Renal cortex interstitium (tissue), 11 donors: ENCODE measurements around the gene PHYHIPL. TPM values are rescaled to one million over a fixed set of nuclear protein-coding genes. Genes with fewer than 3 reads are reported as not detected.
"Not testable (repeated sequence)": the region's sequence is repeated elsewhere in the genome, so short reads cannot be mapped to it uniquely, and the experiment has no call there.

Source experiments
- DNase-seq, 11 donors: peaks; one replicate each; pipeline ENCODE4 v3.0.0-alpha.2; 2013; ENCODE audit warnings: low read depth in 9 of 11, low spot score in 4 of 11; ENCODE audit errors: extremely low read depth in 1 of 11
- polyA plus RNA-seq, 3 donors: library from polyadenylated mRNA; unstranded; fragments of 120-200 nt; gene quantifications; one replicate each; pipeline ENCODE4 v1.2.1, GENCODE V29; 2013; ENCODE audit not compliant: insufficient read length in 3 of 3

PHYHIPL gene
- polyA plus RNA-seq, 3 donors = 14.3 to 19.0 (median 16.4) TPM

DNA sequence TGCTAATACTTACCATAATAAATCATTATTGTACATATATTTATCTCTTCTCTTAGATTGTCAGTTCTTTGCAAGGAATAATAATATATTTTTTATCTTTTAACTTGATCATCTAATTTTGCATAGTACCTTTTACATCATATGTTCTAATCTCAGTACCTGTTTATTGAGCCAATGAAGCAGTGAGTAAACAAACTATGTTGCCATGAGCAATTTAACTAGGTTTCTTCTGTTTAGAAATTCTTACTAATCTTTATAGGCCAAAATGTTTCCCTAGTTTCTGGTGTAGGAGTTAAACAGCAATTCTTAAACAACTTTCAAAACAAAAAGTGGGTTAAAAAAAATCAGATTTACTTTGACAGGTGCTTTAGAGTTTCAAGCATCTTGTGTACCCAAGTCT lies 61.3 kb downstream of the PHYHIPL start:
- DNase-seq = no peak

DNA sequence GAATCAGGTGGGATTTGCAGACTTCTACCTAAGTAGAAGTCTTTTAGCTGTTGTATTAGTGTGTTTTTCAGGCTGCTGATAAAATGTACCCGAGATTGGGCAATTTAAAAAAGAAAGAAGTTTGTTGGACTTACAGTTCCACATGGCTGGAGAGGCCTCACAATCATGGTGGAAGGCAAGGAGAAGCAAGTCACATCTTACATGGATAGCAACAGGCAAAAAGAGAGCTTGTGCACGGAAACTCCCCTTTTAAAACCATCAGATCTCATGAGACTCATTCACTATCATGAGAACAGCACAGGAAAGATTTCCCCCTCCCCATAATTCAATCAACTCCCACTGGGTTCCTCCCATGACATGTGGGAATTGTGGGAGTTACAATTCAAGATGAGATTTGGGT lies 62.7 kb downstream of the PHYHIPL start:
- not testable (repeated sequence) for DNase-seq

DNA sequence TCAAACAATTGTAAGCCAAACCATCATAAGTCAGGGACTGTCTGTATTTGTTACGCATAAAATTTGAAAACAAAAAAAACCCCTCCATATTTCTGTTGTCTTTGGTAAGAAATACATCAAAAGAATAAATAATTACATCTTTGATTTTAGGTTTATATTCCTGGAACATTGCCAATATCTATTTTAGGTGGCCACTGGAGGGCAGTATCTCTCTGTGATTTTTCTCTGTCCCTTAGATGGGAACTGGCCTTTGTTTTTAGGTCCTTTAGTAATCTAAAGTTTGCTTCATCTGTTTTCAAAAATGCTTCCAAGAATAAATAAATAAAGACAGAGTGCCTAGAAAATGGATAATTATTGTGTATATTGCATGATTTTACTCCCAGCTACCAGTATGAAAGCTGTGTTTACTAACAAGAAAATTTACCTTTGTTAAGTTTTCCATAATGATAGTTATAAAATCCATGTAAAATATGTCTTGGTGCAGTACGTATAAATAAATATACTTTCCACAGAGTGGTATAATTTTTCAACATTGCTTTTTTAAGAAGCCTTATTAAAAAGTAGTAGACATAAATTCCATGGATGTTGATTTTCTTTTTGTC lies 64.2 kb downstream of the PHYHIPL start:
- DNase-seq = peak in 9 of 11 donors; percentile 19 to 50 (median 30)

DNA sequence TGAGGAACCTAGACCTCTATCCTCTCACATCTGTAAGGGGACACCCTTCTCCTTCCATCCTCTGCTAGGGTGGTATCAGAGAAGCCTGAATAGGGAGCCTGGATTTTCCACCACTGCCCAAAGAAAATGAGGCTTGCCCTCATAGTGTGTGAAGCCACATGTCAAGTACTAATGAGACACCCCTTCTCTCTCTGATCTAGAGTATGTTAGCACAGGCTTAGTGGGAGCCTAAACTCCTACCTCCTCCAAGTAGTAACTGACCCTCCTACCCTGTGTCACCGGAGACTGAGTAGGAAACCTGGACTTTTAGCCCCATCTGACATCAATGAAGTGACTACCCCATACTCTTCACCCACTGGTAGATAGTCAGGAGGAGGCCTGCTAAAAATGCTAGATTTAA lies 65.6 kb downstream of the PHYHIPL start:
- DNase-seq = no peak

DNA sequence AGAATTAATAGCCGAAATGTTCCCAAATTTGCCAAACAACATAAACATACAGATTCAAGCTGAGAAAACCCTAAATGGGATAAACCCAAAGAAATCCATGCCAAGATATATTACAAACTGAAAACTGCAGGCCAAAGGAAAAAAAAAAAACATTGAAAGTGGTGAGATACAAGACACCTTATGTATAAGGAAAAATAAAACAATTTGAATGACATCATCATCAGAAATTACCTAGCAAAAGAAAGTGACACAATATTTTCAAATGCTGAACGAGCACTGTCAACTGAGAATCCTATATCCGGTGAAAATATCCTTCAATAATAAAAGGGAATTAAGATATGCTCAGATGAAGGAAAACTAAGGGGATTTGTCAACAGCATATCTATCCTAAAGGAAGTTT lies 66.5 kb downstream of the PHYHIPL start:
- DNase-seq = no peak

DNA sequence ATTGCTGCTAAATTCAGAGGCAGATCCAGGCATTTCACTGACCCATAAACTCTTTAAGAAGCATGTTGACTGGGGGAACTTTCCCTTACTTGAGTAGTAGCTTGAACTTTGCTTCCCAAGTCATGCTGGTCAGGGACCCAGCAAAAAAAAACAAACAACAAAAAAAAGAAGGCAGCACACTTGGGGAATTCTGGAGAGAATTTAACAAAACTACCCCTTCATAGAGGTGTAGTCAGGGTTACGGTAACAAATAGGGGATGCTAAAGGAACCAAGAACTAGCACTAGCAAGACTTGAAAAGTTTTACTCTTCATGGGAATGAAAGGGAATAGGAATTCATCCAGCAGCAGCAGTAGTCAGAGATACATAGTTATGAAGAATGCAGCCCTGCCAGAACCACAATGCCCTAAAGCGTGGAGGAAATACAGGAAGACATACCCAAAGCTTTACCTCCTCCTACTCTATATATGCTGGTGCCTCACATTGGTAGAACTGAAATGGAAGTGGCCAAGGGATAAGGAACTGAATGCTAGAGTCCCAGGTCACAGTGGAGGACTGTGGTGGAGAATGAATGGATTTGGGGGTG lies 67.3 kb downstream of the PHYHIPL start:
- DNase-seq = no peak

DNA sequence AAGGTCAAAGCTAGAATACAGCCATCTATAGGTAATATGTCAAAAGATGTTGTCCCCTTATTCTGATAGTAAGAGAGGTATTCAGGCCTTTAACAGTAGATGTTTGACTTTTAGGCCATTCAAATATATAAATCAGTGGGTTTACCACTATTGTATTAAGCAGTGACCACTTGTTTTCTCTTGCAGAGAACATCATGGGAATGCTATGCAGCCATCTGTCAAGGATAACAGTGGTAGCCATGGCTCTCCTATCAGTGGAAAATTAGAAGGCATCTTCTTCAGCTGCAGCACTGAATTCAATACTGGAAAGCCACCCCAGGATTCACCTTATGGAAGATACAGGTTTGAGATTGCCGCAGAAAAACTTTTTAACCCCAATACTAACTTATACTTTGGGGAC lies 68.4 kb downstream of the PHYHIPL start:
- no peak for DNase-seq

DNA sequence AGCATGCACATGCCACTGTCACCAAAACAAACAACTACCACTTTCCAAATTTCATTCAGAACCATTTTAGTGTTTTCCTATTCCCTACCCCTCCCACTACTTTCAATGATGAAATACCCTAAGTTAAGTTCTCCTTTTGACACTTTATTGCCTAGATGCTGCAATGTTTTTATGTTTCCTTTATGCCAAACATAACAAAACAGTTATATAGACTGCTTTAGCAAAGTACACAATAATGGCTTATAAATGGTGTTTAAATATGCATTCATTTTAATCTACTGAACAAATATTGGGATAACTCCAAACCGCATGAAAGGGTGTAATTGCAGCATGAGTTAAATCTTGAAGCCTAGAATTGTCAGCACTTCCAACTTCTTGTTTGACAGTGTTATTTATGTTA lies 69.2 kb downstream of the PHYHIPL start:
- no peak for DNase-seq

DNA sequence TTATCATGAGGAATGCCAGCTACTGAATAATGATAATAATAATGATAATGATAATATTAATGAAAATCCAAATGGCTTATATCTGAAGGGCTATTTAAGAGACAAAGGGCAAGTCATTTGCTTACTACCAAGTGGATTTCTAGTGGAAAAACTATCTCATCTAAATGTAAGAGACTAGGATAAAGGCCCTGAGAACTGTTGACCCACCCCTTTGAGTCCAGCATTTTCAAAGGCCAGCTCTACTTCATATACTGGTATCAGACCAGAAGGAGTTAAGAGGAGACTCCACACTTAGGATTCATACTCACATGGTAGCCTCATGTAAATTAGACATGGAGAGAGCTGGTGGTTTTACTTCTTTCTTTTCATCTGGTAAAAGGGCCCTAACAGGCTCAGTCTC lies 76.0 kb downstream of the PHYHIPL start:
- no peak for DNase-seq

DNA sequence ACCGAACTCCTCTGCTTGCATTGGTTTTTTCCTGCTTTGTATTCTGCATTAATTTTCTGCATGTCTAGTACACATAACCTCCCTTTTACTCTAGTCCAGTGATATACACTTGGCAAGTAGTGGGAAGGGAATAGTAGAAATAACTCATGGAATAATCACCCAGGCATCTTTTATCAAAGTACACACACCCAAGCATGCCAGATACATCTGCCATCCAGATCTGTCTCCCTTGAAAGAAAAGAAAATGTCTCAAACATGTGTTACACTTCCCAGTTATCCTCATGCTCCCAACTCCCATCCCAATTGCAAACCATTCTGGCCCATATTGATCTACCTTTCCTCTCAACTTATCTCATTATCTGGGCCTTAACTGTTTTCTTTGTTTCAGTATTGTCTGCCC lies 79.0 kb downstream of the PHYHIPL start:
- DNase-seq = no peak

DNA sequence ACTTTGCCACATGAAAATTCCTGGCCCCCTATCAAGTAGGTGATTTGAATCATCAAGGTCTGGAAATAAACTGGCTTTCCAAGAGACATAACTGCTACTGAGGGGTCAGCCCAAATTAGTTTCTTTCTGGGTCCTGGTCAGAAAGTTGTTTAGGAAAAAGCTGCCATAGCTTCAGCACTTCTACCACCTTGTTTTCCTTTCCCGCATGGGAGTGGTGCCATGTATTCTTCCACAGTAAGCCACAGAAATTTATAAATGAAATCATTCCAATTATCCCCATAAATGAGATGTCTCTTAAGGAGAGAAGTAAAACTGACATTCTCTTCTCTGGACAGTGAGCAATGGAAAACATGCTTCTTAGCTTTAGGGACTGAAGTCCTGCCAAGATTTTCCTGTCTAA lies 80.8 kb downstream of the PHYHIPL start:
- DNase-seq = no peak

DNA sequence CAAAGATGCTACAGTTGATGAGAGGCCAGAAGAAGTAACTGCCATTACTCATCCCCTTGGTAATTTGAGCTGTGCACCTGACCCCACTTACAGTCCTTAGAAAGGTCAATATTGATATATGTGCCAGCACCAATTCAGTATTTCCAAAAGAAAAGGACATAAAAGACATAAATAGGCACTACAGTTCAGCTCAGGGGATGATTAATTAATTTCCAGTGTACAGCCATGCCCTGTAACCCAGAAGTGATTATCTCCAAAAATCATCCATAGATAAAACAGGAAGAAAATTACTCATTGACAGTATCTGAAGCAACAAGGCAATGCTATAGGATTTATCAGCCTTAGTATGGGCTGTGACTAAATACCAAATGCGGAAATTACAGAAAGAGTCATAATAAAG lies 82.4 kb downstream of the PHYHIPL start:
- DNase-seq = no peak

DNA sequence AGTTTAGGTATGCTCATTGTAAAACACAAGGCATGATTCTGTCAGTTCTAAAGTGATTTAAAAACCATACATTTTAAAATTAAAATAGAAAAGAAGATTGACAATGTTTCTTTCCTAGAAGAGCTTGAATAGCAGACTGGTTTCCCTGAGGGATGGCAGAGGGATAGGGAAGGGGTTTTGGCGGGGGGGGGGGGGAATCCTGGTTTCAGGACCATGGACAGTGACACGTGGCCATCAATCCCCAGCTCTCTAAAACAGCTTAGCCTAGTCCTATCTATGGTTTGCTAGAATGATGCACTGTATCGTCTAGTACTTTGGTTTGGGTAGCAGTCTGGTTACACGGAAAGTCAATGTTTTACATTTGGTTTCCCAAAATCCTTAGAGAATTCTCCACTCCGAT lies 88.7 kb downstream of the PHYHIPL start:
- no peak for DNase-seq

DNA sequence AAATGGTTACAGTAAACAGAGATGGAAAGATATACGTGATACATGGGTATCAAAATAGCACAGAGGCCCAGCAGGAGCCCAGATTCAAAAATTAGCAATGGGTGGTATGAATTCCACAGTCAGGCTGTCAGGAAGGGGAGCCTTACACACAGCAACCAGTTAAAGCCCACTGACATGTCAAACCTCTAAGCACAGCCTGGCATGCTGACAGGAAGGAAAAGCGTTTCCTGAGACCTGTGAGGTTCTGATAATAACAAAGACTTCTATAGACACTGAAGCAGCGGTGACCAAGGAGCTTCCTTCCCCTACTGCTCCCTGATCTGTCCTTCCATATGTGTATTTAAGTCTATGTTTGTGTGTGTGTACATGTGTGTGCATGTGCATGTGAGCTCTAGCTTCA lies 89.9 kb downstream of the PHYHIPL start:
- no peak for DNase-seq

DNA sequence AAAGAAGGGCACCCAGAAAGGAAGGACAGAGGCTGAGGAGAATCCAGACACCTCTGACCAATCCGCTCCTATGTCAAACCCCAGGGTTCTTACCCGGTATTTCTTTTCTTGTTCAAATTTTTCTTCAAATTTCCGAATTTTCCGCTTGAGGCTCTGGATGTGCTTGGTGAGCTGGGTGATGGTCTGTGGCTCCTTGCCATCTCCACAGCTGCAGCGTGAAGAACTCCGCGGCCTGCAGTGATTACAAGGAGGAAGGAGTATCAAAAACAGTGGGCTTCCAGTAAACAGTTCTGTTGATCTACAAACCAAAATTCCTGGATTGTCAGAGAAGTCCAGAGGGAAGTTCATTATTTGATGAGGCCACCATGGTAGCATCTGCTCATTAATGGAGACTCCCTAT lies 92.0 kb downstream of the PHYHIPL start:
- no peak for DNase-seq

DNA sequence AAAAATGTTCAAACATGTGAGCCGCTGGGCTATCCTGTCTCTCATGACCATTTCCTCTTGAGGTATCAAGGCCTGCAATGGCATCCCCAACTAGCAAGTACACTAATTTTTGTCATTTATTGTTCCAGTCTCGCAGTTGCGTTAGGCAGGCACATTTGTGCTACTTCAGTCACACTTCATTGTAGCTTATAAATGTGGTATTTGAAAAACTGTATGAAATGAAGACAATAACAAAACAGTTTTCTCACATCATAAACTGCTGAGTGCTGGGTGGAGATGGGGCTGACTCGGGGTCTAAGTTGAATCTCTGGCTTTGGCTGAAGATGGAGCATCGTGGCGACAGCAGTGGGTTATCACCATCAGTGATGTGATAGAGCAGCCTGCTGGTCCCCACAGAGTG lies 93.2 kb downstream of the PHYHIPL start:
- no peak for DNase-seq

DNA sequence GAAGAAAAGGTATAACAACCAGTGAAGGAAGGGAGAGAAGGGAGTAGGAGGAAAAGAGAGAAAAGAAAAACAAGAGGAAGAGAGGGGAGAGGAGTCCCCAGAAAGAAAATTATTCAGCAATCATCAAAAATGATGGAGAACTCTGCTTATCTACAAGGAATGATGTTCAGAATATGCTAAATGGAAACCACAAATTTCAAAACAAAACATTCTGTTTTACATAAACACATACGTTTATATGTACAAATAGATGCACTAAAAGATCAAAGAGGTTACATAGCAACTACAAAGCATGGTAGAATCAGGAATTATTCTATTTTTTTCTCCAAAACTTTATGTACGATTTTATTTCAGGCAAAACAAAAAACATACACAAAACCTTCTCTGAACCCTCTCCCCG lies 94.0 kb downstream of the PHYHIPL start:
- no peak for DNase-seq

DNA sequence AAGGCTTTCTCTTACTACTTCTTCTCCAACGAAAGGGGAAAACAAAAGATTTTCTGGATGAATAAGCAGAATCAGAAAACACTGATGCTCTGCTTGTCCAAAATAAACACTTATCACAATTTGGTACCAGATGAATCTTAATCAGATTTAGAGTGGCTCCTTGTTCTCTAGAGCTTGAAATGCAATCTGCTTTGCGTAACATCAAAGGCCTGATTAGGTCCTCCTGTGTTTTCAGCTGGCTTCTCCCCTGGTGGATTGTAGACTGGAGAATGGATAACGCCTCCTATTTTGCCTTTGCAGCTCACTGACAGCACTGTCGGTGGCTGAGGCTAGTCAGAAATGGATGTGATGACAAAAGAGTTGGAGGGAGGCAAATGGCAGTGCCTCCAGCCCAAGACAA lies 94.7 kb downstream of the PHYHIPL start:
- DNase-seq = no peak

DNA sequence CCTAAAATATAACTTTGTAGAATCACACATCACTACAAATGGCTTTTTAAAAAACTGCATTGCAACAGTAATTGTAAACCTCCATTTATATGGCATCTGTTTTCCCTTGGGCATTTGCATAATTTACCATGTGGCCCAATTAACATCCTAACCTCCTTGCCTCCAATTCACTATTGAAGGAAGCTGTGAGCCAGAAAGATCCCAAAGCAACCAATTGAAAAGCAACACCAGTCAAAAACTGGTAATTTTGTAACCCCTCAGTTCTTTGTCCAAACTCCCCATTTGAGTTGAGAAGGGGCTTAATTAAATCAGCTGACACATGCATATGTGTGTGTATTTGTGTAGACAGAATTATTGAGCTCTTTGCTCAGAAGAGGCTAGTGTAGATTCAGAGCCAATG lies 95.6 kb downstream of the PHYHIPL start:
- DNase-seq = no peak

DNA sequence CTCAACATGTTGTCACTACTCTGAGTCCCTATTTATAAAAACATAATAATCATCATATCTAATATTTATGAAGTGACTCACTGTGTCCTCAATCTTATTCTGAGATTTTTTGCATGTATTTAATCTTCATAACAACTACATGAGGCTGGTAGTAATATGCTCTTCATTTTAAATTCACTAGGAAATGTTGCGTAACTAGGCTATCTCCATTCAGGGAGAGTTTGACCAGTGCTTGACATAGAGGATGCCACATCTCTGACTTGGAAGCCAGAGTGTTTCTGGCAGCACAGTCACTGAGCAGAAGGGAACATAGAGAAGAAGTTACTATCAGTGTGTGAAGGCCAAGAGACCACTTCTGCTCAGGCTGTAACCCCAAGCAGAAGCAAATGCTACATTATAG lies 97.0 kb downstream of the PHYHIPL start:
- no peak for DNase-seq

DNA sequence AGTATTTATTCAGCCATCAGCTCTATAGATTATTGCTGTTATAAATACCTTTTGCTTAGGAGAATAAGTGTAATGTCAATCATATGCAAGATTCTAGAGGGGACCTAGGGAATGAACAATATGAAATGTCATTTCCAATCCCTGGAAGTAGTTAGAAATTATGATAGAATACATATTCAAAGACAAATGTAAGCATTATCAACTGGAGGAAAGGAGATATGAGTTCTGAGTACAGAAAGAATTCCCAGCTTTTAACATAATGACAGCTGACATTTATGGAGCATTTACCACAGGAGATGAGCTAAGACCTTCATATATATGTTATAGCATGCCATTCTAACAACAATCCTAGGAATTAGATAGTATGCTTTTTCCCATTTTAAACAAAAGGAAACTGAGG lies 99.7 kb downstream of the PHYHIPL start:
- no peak for DNase-seq
